Astrocyte of the spinal cord (primary cell): Measurements from ENCODE around the gene RNF17.
"Not testable (repeated sequence)": the region's sequence is repeated elsewhere in the genome, so short reads cannot be mapped to it uniquely, and the experiment has no call there.

Experiments
- DNase-seq: peaks from one replicate; pipeline ENCODE4 v3.0.0; 2011; ENCODE audit warnings: low read depth, low spot score
- H3K4me3 ChIP-seq: 2 replicates; pipeline ENCODE4 v1.5.1; 2011; ENCODE audit warnings: low read depth, mild to moderate bottlenecking, low read length, moderate library complexity
- in situ Hi-C: cut with HindIII; loops from 2 replicates; pipeline ENCODE4 v1.10.0; 2017; ENCODE audit warnings: low sequenced_read_pairs
- TF ChIP-seq, protein P1 (sequence below): IDR thresholded peaks from 2 replicates; pipeline ENCODE4 v1.5.1; 2012; ENCODE audit warnings: low read depth, mild to moderate bottlenecking, low read length, inconsistent platforms

Gene RNF17

DNA sequence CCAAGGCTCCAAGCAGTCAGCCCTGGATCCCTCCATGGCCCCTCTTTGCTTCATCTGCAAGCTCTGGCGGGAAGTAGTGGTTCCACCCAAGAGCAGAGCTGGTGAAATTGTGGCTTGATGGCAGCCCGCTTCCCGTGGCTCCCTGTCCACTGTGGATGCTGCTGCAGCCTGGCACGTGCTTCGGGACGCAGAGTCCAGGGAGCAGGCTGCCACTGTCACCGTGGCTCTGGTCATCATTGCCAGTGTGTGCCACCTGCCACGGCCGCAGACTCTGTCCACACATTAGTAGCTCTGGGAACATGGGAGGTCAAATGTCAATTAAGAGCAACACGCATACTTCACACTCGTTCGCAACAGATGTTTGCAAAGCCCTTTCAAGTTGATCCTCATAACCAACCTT is 40.8 kb upstream of the RNF17 start:
- H3K4me3 ChIP-seq: no peak overlapping the region
- no peak for DNase-seq
- TF ChIP-seq, protein P1, sequence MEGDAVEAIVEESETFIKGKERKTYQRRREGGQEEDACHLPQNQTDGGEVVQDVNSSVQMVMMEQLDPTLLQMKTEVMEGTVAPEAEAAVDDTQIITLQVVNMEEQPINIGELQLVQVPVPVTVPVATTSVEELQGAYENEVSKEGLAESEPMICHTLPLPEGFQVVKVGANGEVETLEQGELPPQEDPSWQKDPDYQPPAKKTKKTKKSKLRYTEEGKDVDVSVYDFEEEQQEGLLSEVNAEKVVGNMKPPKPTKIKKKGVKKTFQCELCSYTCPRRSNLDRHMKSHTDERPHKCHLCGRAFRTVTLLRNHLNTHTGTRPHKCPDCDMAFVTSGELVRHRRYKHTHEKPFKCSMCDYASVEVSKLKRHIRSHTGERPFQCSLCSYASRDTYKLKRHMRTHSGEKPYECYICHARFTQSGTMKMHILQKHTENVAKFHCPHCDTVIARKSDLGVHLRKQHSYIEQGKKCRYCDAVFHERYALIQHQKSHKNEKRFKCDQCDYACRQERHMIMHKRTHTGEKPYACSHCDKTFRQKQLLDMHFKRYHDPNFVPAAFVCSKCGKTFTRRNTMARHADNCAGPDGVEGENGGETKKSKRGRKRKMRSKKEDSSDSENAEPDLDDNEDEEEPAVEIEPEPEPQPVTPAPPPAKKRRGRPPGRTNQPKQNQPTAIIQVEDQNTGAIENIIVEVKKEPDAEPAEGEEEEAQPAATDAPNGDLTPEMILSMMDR: no peak
- in situ Hi-C loops: no loop called here

DNA sequence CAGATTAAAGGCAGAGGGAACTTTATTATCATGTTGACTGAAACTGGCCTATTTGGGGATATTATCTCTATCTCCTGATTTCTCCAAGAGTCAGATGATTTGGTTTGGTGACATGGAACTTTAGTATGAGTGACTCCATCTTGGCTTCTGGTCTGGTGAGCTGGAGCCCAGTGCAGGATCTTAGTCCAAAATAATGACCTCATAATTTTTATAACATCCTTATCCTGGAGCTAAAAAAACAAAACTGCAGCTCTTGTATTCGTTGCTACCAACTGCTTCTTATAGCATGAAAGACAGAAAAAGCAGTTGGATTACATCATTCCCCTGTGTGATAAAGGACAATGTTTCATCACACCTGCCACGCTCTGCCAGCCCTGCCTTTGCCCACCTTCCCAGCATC is 39.3 kb upstream of the RNF17 start:
- no peak overlapping the region for H3K4me3 ChIP-seq
- in situ Hi-C loops: no loop called here
- DNase-seq: no peak
- TF ChIP-seq, protein P1: no peak

DNA sequence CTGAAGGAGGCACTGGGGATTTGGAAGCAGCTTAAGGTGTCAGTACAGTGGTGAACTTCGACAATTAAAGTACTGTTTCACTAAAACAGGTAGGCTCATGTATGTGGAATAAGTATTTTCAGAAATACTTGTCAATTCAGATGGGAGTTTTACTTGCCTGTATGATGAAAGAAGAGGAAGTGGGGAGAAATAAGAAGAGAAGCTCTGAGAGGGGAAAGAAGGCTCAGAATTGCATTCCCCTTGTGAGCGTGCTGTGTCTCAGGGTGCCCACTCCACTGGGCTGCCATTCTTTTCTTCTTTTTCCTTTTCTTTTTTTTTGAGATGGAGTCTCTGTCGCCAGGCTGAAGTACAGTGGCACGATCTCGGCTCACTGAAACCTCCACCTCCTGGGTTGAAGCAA is 38.6 kb upstream of the RNF17 start:
- in situ Hi-C loops: no loop called here
- H3K4me3 ChIP-seq: no peak overlapping the region
- no peak for DNase-seq
- TF ChIP-seq, protein P1: no peak

DNA sequence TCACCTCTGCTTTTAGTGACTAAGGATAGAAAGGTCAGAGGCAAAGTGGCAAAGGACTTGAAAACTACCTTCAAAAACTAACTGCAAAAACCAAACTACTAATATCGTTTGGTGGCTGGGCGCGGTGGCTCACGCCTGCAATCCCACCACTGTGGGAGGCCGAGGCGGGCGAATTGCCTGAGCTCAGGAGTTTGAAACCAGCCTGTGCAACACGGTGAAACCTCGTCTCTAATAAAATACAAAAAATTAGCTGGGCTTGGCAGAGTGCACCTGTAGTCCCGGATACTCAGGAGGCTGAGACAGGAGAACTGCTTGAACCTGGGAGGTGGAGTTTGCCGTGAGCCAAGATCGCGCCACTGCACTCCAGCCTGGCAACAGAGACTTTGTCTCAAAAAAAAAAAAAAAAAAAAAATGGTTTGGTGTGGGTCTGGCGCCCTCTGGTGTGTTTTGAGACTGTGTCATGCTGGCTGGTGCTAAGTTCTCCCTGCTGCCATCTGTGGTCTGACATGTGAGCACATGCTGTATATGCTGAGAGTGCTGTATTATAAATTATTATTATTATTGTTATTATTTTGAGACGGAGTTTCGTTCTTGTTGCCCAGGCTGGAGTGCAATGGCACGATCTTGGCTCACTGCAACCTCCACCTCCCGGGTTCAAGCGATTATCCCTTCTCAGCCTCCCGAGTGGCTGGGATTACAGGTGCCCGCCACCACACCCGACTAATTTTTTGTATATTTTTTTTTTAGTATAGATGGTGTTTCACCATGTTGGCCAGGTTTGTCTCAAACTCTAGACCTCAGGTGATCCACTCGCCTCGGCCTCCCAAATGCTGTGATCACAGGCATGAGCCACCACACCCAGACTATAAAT is 36.0 kb upstream of the RNF17 start:
- no peak overlapping the region for H3K4me3 ChIP-seq
- peak; percentile 78 for DNase-seq
- TF ChIP-seq, protein P1: peak; percentile 85
- in situ Hi-C loops: no loop called here

DNA sequence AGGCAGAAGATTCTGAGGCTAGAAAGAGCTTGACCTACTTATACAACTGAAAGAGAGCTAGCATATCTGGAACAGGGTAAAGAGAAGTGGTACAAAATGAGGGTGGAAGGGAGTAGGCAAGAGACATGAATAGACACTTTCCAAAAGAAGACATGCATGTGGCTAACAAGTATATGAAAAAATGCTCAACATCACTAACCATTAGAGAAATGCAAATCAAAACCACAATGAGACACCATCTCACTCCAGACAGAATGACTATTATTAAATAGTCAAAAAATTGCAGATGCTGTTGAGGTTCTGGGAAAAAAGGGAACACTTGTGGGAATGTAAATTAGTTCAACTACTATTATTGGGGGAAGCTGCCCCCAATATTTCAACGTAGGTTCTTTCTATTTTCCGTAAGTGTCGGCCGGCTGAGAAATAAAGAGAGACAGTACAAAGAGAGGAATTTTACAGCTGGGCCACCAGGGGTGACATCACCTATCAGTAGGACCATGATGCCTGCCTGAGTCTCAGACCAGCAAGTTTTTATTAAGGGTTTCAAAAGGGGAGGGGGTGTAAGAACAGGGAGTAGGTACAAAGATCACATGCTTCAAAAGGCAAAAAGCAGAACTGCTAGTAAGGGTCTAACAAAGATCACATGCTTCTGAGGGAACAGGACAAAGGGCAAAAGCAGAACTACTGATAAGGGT is 32.9 kb upstream of the RNF17 start:
- in situ Hi-C loops, H3K4me3 ChIP-seq, DNase-seq: not testable (repeated sequence)

DNA sequence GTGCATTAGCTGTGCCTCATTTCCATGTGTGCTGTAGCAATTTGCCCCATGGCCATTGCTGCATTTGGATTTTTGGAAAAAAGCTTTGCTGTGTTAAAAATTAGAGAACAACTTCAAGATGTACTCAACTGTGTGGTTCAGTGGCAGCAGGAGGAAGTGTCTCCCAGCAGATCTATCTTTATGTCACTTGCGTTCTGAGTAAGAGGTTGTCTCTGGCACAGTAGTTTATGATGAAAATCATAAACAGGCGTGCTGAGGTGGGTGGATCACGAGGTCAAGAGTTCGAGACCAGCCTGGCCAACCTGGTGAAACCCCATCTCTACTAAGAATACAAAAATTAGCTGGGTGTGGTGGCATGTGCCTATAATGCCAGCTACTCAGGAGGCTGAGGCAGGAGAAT is 29.0 kb upstream of the RNF17 start:
- no peak overlapping the region for H3K4me3 ChIP-seq
- in situ Hi-C loops: no loop called here
- no peak for DNase-seq
- TF ChIP-seq, protein P1: no peak

DNA sequence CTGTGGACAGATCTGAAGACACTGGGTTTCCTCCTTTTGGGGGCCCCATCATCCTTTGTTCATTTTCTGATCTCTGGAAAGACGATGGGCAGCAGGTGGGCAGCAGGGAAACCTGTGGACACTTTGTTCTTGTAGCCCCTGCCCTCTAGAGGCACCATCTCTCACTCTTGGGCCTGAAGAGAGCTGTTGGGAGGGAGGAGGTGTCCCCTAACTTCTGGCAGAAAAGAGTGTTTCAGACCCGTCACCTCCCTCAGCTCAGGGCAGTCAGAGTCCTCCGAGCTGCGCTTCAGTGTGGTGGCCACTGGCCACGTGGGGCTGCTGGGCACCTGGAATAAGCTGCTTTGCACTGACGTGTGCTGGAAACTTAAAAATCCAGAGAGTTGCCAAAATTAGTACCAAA is 26.9 kb upstream of the RNF17 start:
- DNase-seq: no peak
- in situ Hi-C loops: no loop called here
- H3K4me3 ChIP-seq: no peak overlapping the region
- TF ChIP-seq, protein P1: no peak
